Activated T-cell treated with anti-CD3 and anti-CD28 coated beads, Interleukin-2, amount 50 U/mL, for 4 hours (primary cell): Measurements from ENCODE around the gene CCM2. TPM values are rescaled to one million over a fixed set of nuclear protein-coding genes. Genes with fewer than 3 reads are reported as not detected.

Experiments
- ATAC-seq, 2 donors: fragments of 200-7000 bp; cut with Tn5 transposase; one replicate each; pipeline ENCODE4 v1.10.0; 2021
- DNase-seq: peaks from one replicate; pipeline ENCODE4 v3.0.0-alpha.2; 2020
- H3K27me3 Mint-ChIP-seq: one replicate; pipeline ENCODE4 v1.8.0; 2021; ENCODE audit warnings: low read depth, mixed read lengths
- H3K36me3 Mint-ChIP-seq: one replicate; pipeline ENCODE4 v1.8.0; 2022; ENCODE audit warnings: mixed read lengths; ENCODE audit not compliant: insufficient read depth
- H3K4me1 Mint-ChIP-seq: one replicate; pipeline ENCODE4 v1.8.0; 2021; ENCODE audit warnings: low read depth, mixed read lengths
- H3K4me3 Mint-ChIP-seq: one replicate; pipeline ENCODE4 v1.8.0; 2021; ENCODE audit warnings: mild to moderate bottlenecking, moderate library complexity, mixed read lengths
- H3K9me3 Mint-ChIP-seq: one replicate; pipeline ENCODE4 v1.8.0; 2021; ENCODE audit warnings: mixed read lengths
- total RNA-seq, 3 donors: library from RNA; stranded (reverse); gene quantifications; one replicate each; pipeline ENCODE4 v1.2.1, GENCODE V29; 2021

The CCM2 gene
- total RNA-seq = 10 to 100 TPM; 35.9 to 38.2 (median 36.6) TPM

DNA sequence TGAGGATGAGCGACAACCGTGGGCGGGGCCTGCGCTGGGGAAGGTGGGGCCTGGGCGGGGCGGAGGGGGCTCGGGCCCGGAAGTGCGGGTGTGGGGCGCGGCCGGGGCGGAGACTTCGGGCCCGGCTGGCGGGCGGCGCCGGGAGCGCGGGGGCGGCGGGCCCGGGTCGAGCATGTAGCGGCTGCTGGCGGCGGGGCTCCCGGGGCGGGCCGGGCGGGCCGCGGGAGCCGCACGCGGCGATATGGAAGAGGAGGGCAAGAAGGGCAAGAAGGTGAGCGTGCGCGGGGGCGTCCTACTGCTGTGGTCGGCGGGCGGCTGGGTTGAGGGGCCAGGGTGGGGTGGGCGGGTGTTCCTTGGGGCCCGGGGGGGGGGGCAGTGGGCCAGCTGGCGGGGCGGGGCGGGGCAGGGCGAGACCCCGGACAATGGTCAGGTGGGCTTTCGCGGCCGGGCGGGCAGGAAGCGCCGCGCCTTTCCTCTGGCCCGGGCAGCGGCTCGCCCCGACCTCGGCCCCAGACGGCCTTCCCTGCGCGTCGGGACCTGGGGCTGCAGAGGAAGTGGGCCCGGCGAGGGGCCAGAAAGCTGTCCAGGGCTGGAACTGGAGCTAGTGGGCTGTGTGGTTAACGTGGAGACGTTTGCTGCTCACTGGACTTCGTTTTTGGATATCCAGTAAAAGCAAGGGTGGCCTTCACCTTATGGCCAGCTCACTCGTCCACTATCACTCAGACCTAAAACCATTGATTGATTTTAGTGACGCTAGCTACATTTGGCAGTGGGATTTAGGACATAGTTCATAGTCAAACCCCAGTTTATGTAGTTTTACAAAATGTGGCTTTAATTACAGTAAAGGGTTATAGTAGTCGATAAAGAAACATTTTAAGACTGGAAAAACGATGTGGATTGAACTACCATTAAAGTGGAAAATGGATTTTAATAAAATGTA is at the start of gene CCM2:
Gene CCM2, plus strand, starts transcription at position 109 of the 940 bp plus-strand sequence. Its CDS starts 133 bp downstream, at position 242.
- H3K9me3 Mint-ChIP-seq = no peaks in the 10 kb centered on the region
- DNase-seq = no peak
- peaks cover 43% of the 10 kb centered on the region for H3K4me1 Mint-ChIP-seq
- H3K36me3 Mint-ChIP-seq = peaks cover 8% of the 10 kb centered on the region
- no peak for ATAC-seq
- peak within 1 kb of the TSS; percentile 91 for H3K4me3 Mint-ChIP-seq
- H3K27me3 Mint-ChIP-seq = no peaks in the 10 kb centered on the region

DNA sequence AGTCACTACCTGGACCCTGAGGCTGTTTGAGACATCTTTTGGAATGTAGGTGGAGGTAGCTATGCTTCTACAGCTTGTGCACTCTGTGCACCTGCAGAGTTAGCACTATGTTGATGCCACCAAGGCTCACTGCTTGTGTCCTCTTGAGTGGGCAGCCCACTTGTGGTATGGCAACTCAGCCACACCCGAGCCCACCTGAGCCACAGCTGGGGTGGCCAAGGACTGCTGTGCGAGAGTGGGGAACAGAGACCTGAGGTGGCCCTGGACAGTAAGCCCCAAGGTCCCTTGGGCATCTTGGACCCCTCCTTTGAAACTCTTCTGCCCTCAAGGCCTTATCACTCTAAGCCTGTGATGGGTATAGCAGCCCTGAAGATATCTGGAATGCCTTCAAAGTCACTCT is 46.8 kb upstream of the CCM2 start:
- Mint-ChIP-seq H3K36me3 (no peaks in the 10 kb centered on the region), H3K27me3 (peaks cover 3% of the 10 kb centered on the region), H3K4me1 (peaks cover 7% of the 10 kb centered on the region), H3K4me3 (no peak overlapping the region), H3K9me3 (no peaks in the 10 kb centered on the region)
- DNase-seq = no peak
- no peak for ATAC-seq

DNA sequence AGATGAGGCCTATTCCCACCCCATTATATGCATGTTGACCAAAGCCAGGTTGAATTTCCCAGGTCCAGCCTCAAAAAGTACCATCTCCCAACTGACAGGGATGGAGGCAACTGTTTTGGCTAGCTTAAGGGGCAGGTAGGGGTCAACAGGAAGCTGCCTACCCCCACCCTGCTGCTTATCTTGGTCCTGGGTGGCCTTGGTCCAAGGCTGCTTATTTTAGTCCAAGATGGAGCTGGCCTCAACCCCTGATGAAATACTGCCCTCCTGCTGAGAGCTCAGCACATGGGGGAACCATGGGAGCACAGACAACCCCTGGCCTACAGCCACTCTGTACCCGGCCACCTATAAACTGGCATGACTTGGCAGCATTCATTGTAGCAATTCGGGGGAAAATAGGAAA is 44.3 kb upstream of the CCM2 start:
- DNase-seq (no peak), ATAC-seq (no peak)
- Mint-ChIP-seq H3K9me3 (no peaks in the 10 kb centered on the region), H3K36me3 (peaks cover 3% of the 10 kb centered on the region), H3K27me3 (peaks cover 2% of the 10 kb centered on the region), H3K4me3 (no peak overlapping the region), H3K4me1 (peaks cover 26% of the 10 kb centered on the region)

DNA sequence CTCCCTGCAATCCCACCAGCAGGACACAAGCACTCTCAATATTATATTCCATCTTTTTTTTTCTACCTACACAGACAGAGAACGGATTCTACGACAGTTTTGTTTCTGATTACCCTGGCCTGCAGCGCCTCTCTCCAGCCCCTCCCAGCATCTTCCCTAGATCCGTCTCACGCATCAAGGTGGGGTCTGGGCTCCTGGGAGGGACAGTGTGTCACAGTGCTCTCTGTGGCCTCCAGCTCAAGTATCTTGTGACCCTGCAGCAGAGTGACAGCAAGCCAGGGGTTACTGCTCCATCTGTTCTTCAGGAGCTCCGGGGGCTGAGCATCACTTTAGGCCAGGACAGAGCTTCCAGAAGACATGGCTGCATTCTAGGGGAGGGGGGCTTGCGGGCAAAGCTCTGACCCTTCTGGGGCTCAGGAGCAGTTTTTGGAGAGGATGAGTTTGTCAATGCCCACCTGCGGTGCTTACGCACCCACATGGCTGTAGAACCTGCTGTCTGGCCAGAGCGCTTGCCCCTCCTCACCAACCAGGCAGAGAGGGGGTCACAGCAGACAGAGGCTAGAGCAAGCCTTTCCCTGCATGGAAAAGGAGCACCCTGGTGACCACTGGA is 43.7 kb upstream of the CCM2 start:
- Mint-ChIP-seq H3K27me3 (no peaks in the 10 kb centered on the region), H3K36me3 (peaks cover 3% of the 10 kb centered on the region), H3K4me1 (peaks cover 26% of the 10 kb centered on the region), H3K4me3 (no peak overlapping the region), H3K9me3 (no peaks in the 10 kb centered on the region)
- ATAC-seq (no peak), DNase-seq (no peak)

DNA sequence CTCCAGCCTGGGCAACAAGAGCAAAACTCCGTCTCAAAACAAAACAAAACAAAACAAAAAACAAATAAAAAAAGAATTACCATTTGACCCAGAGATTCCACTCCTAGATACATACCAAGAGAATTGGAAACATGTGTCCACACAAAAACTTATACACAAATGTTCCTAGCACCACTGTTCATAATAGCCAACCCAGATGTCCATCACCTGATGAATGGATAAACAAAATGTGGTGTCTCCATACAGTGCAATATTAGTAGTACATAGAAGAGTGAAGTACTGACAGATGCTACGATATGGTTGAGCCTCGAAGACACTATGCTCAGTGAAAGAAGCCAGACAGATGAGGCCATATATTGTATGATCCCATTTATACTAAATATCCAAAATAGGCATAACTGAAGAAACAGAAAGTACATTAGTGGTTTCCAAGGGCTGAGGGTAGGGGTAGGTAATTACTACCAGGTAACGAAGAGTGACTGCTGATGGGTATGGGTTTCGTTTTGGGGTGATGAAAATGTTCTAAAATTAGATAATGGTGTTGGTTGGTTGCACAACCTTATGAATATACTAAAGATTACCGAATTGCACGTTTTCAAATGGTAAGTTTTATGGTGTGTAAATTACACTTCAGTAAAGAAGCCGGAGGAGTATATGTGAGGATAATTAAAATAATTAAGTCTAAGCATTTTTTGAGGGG is 41.2 kb upstream of the CCM2 start:
- no peak overlapping the region for H3K4me3 Mint-ChIP-seq

DNA sequence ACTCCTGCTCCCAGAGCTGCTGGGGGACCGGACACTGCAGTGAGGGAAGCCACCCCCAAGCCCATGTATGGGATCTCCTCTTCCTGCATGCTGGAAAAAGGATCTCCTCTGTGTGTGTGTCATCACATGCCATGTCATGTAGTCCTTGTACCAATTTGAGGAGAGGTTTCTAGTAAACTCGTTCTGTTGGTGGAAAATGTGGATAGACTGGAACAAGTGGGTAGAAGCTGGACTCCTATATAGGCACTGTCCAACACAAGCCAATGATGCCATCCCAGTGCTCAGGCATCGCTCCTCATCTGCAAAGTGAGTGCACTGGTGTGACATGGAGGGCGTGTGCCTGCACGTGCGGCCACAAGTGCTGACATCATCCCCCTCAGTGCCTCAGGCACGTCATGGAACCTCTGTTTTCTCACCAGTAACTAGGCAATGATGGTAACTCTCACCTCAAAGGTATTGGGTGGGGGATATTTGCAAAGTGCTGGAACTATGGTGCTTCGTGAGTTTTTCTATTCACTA is 40.5 kb upstream of the CCM2 start:
- DNase-seq (no peak), ATAC-seq (peak; percentile 46 to 57)
- no peak overlapping the region for H3K4me3 Mint-ChIP-seq
- peaks cover 6% of the 10 kb centered on the region for H3K36me3 Mint-ChIP-seq
- H3K4me1 Mint-ChIP-seq = peaks cover 26% of the 10 kb centered on the region
- no peaks in the 10 kb centered on the region for H3K27me3 Mint-ChIP-seq
- no peaks in the 10 kb centered on the region for H3K9me3 Mint-ChIP-seq

More for the DNA sequence above, 41.2 kb upstream of the CCM2 start:
- Mint-ChIP-seq H3K9me3 (no peaks in the 10 kb centered on the region), H3K36me3 (peaks cover 6% of the 10 kb centered on the region), H3K27me3 (no peaks in the 10 kb centered on the region), H3K4me1 (peaks cover 26% of the 10 kb centered on the region)
- no peak for DNase-seq
- ATAC-seq = no peak

DNA sequence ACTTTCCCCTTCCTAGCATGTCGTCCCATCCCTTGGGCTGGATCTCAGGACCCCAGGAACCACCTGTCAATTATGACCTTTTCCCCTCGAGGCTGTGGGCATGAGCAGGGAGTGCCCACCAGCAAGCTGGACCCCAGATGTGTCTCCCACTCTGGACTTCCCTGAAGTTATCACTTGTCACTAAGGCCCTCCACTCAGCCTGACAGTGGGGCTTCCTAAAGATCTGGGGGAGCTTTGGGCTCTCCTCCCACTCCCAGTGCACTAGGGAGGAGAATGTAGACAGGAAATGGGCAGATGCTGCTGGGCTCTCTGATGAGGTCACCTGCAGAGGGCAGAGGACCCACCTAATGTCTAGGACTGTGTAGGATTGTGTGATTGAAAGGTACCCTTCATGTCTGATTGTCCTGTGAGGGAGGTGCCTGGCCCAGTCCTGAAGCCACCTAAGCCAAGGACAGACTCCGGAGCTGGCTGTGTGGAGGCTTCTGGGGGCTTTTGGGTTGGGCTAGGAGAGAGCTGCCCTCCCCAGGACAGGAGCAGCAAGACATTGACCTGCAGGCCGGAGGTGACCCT is 39.9 kb upstream of the CCM2 start:
- H3K36me3 Mint-ChIP-seq = peaks cover 7% of the 10 kb centered on the region
- ATAC-seq (no peak), DNase-seq (no peak)
- no peaks in the 10 kb centered on the region for H3K27me3 Mint-ChIP-seq
- H3K9me3 Mint-ChIP-seq = no peaks in the 10 kb centered on the region
- H3K4me1 Mint-ChIP-seq = peaks cover 21% of the 10 kb centered on the region
- H3K4me3 Mint-ChIP-seq = no peak overlapping the region

DNA sequence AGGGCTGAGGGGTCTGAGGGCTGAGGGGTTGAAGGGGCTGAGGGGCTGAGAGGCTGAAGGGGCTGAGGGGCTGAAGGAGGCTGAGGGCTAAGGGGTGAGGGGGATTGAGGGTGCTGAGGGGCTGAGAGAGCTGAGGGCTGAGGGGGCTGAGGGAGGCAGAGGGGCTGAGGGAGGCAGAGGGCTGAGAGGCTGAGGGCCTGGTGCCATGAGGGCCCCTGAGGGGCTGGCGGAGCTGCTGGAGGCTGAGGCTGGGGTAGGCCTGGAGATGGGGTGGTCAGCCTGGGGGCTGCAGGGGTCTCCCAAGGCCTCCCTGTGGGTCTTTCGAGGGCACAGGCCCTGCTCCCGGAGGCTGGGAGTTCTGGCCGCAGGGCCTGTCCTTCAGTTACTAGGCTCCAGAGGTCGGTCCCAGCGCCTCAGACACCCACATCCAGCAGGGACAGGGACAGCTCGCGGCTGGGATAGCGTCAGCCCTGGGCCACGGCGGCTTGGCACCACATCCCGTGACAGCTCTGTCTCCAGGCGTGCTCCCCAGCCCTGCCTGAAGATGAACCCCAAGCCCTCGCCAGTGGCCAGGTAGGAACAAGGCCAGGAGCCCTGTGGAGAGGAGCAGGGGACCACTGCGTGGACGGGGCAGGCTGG is 38.0 kb upstream of the CCM2 start:
- Mint-ChIP-seq H3K4me3 (no peak overlapping the region), H3K36me3 (peaks cover 16% of the 10 kb centered on the region), H3K27me3 (no peaks in the 10 kb centered on the region), H3K9me3 (no peaks in the 10 kb centered on the region), H3K4me1 (peaks cover 19% of the 10 kb centered on the region)
- DNase-seq (no peak), ATAC-seq (no peak)

DNA sequence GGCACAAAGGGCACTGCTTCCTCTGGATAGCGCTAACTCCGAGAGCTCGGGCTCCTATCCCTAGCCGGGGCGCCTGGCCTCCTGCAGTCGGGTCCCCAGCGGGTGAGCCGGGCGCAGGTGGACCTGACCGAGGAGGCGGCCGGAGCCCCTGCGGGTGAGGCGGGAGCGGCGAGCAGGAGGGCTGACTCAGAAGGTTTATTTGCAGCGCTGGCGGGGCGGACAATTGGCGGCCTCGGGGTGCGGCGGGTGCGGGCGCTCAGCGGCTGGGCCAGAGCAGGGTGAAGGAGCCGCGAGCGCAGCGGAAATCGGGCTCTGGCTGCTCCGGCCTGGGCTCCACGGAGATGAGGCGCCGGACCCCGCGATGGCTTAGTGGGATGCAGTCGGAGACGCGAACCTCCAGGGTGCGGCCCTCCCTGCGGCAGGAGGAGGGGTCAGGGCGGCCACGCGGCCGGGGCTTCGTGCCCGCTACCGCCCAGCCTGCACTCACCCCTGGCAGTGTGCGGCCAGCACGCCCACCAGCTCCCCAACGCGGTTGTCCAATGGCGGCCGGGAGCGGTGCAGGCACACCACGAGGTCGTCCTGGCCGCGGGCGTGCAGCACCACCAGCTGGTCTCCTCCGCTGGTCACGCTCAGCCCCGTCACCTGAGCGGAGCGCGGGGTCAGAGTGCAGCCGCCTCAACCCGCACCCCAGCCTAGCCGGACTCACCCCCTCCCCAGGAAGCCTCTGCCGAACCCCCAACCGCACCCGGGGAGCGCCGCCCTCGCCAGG is 37.3 kb upstream of the CCM2 start:
- H3K4me3 Mint-ChIP-seq = no peak overlapping the region
- H3K4me1 Mint-ChIP-seq = peaks cover 19% of the 10 kb centered on the region
- no peaks in the 10 kb centered on the region for H3K9me3 Mint-ChIP-seq
- peaks cover 16% of the 10 kb centered on the region for H3K36me3 Mint-ChIP-seq
- H3K27me3 Mint-ChIP-seq = no peaks in the 10 kb centered on the region
- no peak for ATAC-seq
- DNase-seq = no peak

DNA sequence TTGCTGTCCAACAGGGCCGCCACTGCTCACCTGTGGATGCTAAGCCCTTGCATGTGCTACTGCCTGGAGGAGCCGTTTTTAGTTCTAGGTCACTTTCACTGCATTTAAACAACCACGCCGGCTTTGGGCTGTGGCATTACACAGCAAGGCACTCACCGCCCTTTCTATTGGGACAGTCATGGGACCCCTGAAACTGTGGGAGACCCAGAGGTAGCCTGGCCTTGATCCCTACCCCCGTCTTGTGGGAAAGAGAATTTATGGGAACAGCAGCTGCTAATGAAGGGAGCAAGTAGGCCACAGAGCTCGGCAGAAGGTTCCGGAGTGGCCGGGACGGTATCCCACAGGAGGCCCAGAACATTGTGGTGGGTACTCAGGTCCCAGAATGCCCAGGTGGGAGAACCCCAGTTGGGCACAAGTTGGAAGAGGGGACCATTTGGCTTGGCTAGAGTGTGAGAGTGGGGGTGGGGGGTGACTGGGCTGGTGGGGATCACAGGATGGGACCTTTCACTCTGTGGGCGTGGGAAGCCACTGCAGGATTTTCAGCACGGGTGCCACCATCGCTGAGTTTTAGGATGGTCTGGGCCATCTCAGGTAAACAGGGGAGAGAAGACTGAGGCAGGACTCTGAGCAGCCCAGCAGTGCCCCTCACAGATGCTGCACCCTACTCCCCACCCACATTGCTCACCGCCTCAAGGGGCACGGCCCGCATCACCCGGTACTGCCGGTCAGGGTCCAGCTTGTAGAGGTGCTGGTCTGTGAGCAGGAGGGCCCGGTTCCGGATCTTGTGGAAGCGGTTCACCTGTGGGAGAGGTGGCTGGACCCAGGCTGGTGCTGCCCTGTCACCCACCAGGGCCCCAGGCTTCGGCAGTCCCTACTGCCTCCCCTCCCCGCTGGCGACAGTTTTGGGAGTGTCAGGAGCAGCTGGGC is 36.4 kb upstream of the CCM2 start:
- H3K9me3 Mint-ChIP-seq = no peaks in the 10 kb centered on the region
- peaks cover 20% of the 10 kb centered on the region for H3K4me1 Mint-ChIP-seq
- H3K4me3 Mint-ChIP-seq = no peak overlapping the region
- DNase-seq = no peak
- ATAC-seq = no peak
- no peaks in the 10 kb centered on the region for H3K27me3 Mint-ChIP-seq
- H3K36me3 Mint-ChIP-seq = peaks cover 21% of the 10 kb centered on the region

DNA sequence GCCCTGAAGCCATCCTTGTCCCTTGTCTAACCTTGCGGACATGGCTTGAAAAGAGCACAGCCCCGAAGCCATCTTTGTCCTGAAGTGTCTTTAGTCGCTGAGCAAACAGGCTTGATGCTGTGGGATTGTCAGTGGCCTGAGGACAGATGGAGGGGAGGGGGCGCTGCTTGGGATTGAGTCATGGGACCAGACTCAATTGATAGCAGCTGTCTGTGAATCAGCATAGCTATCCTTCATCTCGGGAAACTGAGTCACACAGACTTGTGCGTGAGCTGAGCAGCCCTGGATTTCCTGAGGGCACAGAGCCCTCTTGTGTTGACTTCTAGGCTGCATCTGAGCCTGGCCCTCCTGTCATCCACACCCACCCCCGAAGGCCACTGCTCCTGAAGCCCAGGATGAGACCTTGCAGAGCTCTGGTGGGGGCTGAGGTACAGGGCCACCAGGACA is 35.6 kb upstream of the CCM2 start:
- ATAC-seq (peak in 1 of 2 donors; percentile 7), DNase-seq (no peak)
- Mint-ChIP-seq H3K27me3 (no peaks in the 10 kb centered on the region), H3K36me3 (peaks cover 21% of the 10 kb centered on the region), H3K4me1 (peaks cover 14% of the 10 kb centered on the region), H3K4me3 (no peak overlapping the region), H3K9me3 (no peaks in the 10 kb centered on the region)

DNA sequence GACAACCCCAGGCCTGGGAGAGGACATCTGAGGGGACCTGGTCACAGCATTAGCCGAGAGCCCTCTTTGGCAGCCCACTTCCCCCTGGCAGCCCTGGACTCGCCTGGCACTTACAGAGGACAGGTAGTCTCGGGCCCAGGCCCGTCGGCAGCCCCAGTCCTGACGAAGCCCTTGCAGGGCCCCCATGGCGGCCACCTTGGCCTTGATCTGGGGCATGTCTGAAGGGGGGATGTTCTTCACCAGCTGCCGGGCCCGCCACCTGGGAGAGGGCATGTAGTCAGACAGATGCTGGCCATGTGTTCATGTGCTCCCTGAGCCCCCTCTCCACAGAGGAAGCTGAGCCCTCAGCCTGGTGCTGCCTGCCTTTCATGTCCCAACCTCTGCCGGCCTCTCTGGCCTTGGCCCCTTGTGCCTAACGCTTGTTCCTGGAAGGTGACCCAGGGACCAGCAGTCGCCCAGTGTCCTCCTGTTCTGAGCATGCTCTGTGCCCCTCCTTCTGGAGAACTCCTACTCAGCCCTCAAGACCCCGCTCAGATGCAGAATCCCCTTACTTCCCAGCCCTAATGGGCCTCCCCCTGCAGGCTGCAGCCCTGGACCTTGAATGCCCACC is 35.1 kb upstream of the CCM2 start:
- H3K27me3 Mint-ChIP-seq = no peaks in the 10 kb centered on the region
- peak in 1 of 2 donors; percentile 5 for ATAC-seq
- no peak for DNase-seq
- peaks cover 8% of the 10 kb centered on the region for H3K4me1 Mint-ChIP-seq
- no peaks in the 10 kb centered on the region for H3K9me3 Mint-ChIP-seq
- H3K4me3 Mint-ChIP-seq = no peak overlapping the region
- peaks cover 21% of the 10 kb centered on the region for H3K36me3 Mint-ChIP-seq
